HL-60 (cell line): ENCODE data around the gene ANKRD13B.

Source experiments
- POLR2AphosphoS5 ChIP-seq: IDR thresholded peaks from 2 replicates; pipeline ENCODE4 v1.6.1; 2012; ENCODE audit warnings: low read depth
- SPI1 ChIP-seq: IDR thresholded peaks from 2 replicates; pipeline ENCODE4 v1.6.1; 2012; ENCODE audit warnings: low read depth, mild to moderate bottlenecking, borderline replicate concordance
- TF ChIP-seq, protein P1 (sequence below): IDR thresholded peaks from one replicate; pipeline ENCODE4 v1.5.1; 2011; ENCODE audit warnings: low read length, control low read depth, inconsistent platforms; ENCODE audit not compliant: insufficient read depth

DNA sequence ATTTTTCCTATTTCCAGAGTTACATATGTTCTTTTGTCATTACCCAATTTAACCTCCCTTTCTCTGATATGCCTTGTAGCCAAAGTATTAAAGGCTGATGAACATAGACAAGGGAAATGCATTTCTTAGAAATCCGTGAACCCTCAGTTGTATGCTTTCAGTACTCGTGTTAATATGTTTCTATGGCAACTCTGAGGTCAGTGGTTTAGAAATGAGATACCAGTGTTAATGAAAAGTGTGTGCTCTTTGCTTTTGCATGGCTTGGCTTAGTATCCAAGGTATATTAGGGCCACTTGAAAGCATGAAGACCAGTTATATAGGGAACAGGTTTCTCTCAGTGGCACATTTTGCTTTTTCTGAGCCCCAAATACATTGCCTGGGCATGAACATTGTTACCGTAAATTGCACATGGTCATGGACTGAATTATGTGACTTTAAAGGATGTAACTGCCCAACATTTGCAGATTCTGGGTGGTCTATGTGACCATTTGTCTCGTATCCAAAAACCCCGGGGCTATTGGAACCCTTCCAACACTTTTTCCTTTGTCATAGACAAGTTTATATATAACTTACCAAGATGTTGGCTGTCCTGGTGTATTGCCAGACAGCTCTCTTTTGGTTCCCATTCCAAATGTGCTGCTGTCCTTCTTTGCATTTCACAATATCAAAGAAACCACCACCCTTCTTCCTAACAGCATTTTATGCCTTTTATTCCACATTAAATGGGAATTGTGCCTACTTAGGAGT lies 43.6 kb upstream of the ANKRD13B start:
- TF ChIP-seq, protein P1, sequence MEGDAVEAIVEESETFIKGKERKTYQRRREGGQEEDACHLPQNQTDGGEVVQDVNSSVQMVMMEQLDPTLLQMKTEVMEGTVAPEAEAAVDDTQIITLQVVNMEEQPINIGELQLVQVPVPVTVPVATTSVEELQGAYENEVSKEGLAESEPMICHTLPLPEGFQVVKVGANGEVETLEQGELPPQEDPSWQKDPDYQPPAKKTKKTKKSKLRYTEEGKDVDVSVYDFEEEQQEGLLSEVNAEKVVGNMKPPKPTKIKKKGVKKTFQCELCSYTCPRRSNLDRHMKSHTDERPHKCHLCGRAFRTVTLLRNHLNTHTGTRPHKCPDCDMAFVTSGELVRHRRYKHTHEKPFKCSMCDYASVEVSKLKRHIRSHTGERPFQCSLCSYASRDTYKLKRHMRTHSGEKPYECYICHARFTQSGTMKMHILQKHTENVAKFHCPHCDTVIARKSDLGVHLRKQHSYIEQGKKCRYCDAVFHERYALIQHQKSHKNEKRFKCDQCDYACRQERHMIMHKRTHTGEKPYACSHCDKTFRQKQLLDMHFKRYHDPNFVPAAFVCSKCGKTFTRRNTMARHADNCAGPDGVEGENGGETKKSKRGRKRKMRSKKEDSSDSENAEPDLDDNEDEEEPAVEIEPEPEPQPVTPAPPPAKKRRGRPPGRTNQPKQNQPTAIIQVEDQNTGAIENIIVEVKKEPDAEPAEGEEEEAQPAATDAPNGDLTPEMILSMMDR: no peak
- no peak for TF ChIP-seq POLR2AphosphoS5
- no peak for TF ChIP-seq SPI1
